Smooth muscle cell (in vitro differentiated cells): ENCODE data around the gene SYPL1. TPM values are rescaled to one million over a fixed set of nuclear protein-coding genes. Genes with fewer than 3 reads are reported as not detected.
A peak's percentile ranks its signal among the peaks of the same experiment; 100 is the strongest.

ENCODE experiments used
- DNase-seq: peaks from one replicate; lab custom pipeline; 2025; ENCODE audit not compliant: unreplicated experiment; lab: John Stamatoyannopoulos, UW
- H2AFZ ChIP-seq: fragments of 200-600 bp; sonication (generic); 2 replicates; pipeline ENCODE4 v1.6.0; 2016; ENCODE audit warnings: antibody characterized with exemption, low read depth, mild to moderate bottlenecking
- H3F3A ChIP-seq: fragments of 200-600 bp; sonication (generic); 2 replicates; pipeline ENCODE4 v1.6.0; 2017; ENCODE audit warnings: antibody characterized with exemption, low read depth
- H3K27ac ChIP-seq: fragments of 200-600 bp; sonication (generic); 2 replicates; pipeline ENCODE4 v1.5.1; 2016; ENCODE audit warnings: low read depth, mild to moderate bottlenecking
- H3K27me3 ChIP-seq: fragments of 200-600 bp; sonication (generic); 2 replicates; pipeline ENCODE4 v1.6.1; 2016; ENCODE audit warnings: low read depth, mild to moderate bottlenecking
- H3K36me3 ChIP-seq: fragments of 200-600 bp; sonication (generic); 2 replicates; pipeline ENCODE4 v1.5.1; 2016; ENCODE audit warnings: low read depth
- H3K4me1 ChIP-seq: fragments of 200-600 bp; sonication (generic); 2 replicates; pipeline ENCODE4 v1.5.1; 2016; ENCODE audit warnings: low read depth
- H3K4me2 ChIP-seq: fragments of 200-600 bp; sonication (generic); 2 replicates; pipeline ENCODE4 v1.6.0; 2016; ENCODE audit warnings: mild to moderate bottlenecking
- H3K4me3 ChIP-seq: fragments of 200-600 bp; sonication (generic); 2 replicates; pipeline ENCODE4 v1.5.1; 2016; ENCODE audit warnings: mild to moderate bottlenecking
- H3K79me2 ChIP-seq: fragments of 200-600 bp; sonication (generic); 2 replicates; pipeline ENCODE4 v1.6.0; 2016; ENCODE audit warnings: low read depth, mild to moderate bottlenecking
- H3K9ac ChIP-seq: fragments of 200-600 bp; sonication (generic); 2 replicates; pipeline ENCODE4 v1.6.0; 2016; ENCODE audit warnings: low read depth
- H3K9me3 ChIP-seq: fragments of 200-600 bp; sonication (generic); replicated peaks from 2 replicates; pipeline ENCODE4 v1.5.1; 2016; ENCODE audit warnings: low read depth
- H4K20me1 ChIP-seq: fragments of 200-600 bp; sonication (generic); 2 replicates; pipeline ENCODE4 v1.6.0; 2016; ENCODE audit warnings: low read depth
- CTCF ChIP-seq: fragments of 200-600 bp; sonication (generic); IDR thresholded peaks from 2 replicates; pipeline ENCODE4 v1.5.1; 2017; ENCODE audit warnings: borderline replicate concordance, mild to moderate bottlenecking, antibody characterized with exemption; ENCODE audit not compliant: insufficient read depth, poor library complexity, severe bottlenecking
- WGBS: methylation state at CpG from one replicate; pipeline ENCODE4 v1.1.7; 2016; ENCODE audit warnings: low lambda C conversion rate; 5-methylcytosine and 5-hydroxymethylcytosine counted together
- polyA plus RNA-seq: library from polyadenylated mRNA; unstranded; fragments of >200 nt; fragmentation: Nextera tagmentation; extraction: Ambion mirVana; gene quantifications from 2 replicates; pipeline ENCODE4 v1.2.1, GENCODE V29; 2016
- total RNA-seq: library from RNA; depleted of rRNA; stranded (reverse); fragments of >200 nt; gene quantifications from 2 replicates; pipeline ENCODE4 v1.2.3, GENCODE V29; 2014

Gene SYPL1
- total and polyA plus RNA-seq, 2 experiments from 2014 or later = 75.2 to 107 TPM

DNA sequence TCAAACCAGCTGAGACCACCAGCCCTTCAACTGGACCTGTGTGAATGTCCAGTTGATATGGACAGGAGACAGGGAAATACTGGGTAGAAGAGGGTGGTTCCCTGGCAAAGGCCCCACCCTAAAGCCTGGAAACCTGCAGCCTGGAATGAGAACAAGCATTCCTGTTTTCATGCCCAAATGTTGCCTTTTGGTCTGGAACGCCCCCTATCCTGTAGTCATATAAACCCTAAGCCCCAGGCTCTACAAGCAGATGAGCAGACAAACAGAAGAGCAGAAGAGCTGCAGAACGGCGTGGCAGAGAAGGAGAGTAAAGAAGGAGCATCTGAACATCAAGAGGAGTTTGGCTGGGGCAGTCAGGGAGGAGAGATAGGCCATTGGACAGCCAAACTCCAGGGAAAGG lies 38.4 kb downstream of the SYPL1 start:
- Histone ChIP-seq H3K9me3 (no peaks in the 10 kb centered on the region), H3K79me2 (no peaks in the 10 kb centered on the region), H2AFZ (no peak overlapping the region), H3F3A (no peaks in the 10 kb centered on the region), H3K9ac (no peak overlapping the region), H4K20me1 (no peaks in the 10 kb centered on the region), H3K27me3 (no peaks in the 10 kb centered on the region), H3K36me3 (no peaks in the 10 kb centered on the region), H3K4me1 (peaks cover 4% of the 10 kb centered on the region), H3K27ac (no peak overlapping the region), H3K4me3 (no peak overlapping the region), H3K4me2 (no peak overlapping the region)
- WGBS = 82% methylated on average over 3 of the region's 3 CpGs
- DNase-seq = no peak
- TF ChIP-seq CTCF = no peak

DNA sequence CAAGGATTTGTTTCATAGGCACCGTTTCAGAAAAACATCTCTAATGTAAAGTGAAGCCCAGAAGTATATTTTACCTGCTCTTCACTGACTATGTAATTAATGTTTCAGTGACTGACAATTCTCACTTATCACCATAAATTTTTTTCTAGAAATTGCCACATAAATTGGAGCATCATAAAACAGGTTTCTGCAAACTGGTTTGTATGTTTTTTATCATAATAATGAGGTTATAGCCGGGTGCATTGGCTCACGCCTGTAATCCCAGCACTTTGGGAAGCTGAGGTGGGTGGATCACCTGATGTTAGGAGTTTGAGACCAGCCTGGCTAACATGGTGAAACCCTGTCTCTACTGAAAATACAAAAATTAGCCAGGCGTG lies 39.4 kb downstream of the SYPL1 start:
- peaks cover 4% of the 10 kb centered on the region for H3K4me1 ChIP-seq
- H3F3A ChIP-seq = no peaks in the 10 kb centered on the region
- no peak overlapping the region for H3K4me3 ChIP-seq
- H3K9ac ChIP-seq = no peak overlapping the region
- WGBS = 72% methylated on average over 4 of the region's 4 CpGs
- H2AFZ ChIP-seq = no peak overlapping the region
- no peaks in the 10 kb centered on the region for H4K20me1 ChIP-seq
- no peaks in the 10 kb centered on the region for H3K36me3 ChIP-seq
- no peak overlapping the region for H3K27ac ChIP-seq
- no peaks in the 10 kb centered on the region for H3K79me2 ChIP-seq
- no peaks in the 10 kb centered on the region for H3K27me3 ChIP-seq
- no peak overlapping the region for H3K4me2 ChIP-seq
- DNase-seq = no peak
- no peak for TF ChIP-seq CTCF
- no peaks in the 10 kb centered on the region for H3K9me3 ChIP-seq

- Histone ChIP-seq H3F3A (no peaks in the 10 kb centered on the region), H3K27ac (no peak overlapping the region)
- 33% methylated on average over 9 of the region's 9 CpGs for WGBS
Observed at GRCh38 chr7:106071999-106072714, 40.0 kb downstream of the SYPL1 start.

More at GRCh38 chr7:106071999-106072714, 40.0 kb downstream of the SYPL1 start:
- Histone ChIP-seq H4K20me1 (no peaks in the 10 kb centered on the region), H3K4me3 (no peak overlapping the region), H2AFZ (peak overlapping the region; percentile 51), H3K27me3 (no peaks in the 10 kb centered on the region), H3K9ac (no peak overlapping the region), H3K9me3 (no peaks in the 10 kb centered on the region), H3K4me2 (peak overlapping the region; percentile 19), H3K36me3 (no peaks in the 10 kb centered on the region), H3K4me1 (peaks cover 4% of the 10 kb centered on the region), H3K79me2 (no peaks in the 10 kb centered on the region)
- no peak for DNase-seq
- no peak for TF ChIP-seq CTCF
